ENCODE results near the gene MCTP1.
"Not testable (repeated sequence)": the region's sequence is repeated elsewhere in the genome, so short reads cannot be mapped to it uniquely, and the experiment has no call there.

The MCTP1 gene

DNA sequence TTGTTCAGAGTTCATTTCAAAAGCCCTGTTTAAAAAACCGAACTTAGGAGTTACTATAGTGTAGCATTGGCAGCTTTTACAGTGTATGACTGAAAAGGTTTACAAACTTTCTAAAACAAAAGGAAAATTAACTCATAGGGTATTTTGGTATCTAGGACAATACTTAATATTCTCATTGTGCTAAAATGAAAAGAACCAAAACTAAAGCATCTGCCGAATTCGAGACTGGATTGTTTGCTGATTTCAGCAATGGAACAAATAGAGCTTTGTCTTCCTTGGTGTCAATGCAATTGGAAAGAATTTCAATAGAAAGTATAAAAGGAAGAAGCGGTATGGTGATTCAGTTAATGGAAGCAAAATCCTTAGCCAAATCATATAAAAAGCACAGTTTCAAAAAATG is 412.4 kb downstream of the MCTP1 start:
- no peak for DNase-seq (ENCODE audit: low read depth)

- no peak for DNase-seq (ENCODE audit: low read depth)
These were observed 414.2 kb downstream of the MCTP1 start for GRCh38 chr5:94870511-94871183.

GRCh38 chr5:94869921-94870320 is 415.0 kb downstream of the MCTP1 start:
- DNase-seq (ENCODE audit: low read depth), result no peak

DNA sequence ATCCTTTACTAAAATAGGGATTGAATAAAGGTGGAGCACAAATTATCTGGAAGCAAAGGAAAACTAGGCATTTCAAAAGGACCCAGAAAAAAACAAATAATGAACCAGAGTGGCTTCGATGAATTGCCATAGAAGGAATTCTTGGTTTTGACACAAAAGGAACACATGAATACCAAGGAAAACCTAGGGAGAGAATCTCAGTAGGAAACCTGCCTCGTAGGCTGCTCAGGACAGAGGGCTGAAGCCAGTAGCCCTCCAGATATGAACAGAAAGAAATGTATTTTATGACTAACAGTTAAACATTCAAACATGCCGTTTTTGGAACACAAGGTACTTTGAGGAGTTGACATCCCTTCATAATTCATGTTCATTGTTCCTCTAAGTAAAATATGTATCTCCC is 420.9 kb downstream of the MCTP1 start:
- no peak for DNase-seq (ENCODE audit: low read depth)

- DNase-seq (ENCODE audit: low read depth), result no peak
These were observed 427.8 kb downstream of the MCTP1 start for GRCh38 chr5:94857111-94857510.

DNA sequence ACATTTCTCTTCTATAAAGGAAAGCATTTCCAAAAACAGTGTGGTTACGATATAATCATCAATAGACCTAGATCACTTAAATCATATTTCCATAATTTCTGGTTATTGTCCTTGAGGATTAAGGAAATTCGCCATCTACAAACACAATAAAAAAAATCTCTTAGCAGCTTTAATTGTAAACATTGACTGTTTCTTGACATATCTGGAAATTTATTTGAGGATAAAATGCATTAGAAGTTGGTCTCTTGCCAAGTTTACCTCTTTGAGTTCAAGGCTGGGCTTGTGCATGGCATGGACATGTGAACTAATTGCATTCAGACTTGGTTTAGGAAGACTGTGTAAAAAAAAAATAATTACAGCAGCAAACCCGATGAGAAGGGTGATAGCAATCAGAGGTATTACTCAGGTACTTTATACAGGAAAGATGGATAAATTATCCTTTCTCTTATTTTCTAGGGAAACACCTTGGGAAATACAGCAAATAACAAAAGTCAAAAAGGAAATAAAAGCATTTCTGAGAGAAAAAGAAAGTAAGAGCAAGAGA is 428.6 kb downstream of the MCTP1 start:
- DNase-seq (ENCODE audit: low read depth), result no peak

DNA sequence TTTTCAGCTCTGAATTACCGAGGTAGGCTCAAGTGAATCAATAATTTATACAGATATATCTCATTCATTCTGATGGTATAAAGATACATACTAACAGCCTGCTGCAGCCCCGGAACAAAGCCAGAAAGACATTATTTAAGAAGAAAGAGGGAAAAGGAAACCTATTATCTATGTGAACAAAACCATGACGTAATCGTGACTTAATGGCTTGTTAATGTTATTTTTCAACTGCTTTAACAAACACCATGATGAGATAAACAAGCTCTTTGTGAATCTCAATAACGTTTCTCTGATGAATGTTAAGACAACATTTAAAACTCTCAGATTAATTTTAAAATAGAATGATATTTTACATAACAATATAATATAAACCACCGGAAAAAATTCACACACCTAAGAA is 429.4 kb downstream of the MCTP1 start:
- no peak for DNase-seq (ENCODE audit: low read depth)

GRCh38 chr5:94853120-94853519 is 431.8 kb downstream of the MCTP1 start:
- DNase-seq (ENCODE audit: low read depth), result no peak

- DNase-seq (ENCODE audit: low read depth), result no peak
These were observed 433.9 kb downstream of the MCTP1 start for GRCh38 chr5:94850960-94851359.

GRCh38 chr5:94849821-94850736 is 434.8 kb downstream of the MCTP1 start:
- DNase-seq (ENCODE audit: low read depth), result no peak

GRCh38 chr5:94849324-94849723 is 435.6 kb downstream of the MCTP1 start:
- no peak for DNase-seq (ENCODE audit: low read depth)

DNA sequence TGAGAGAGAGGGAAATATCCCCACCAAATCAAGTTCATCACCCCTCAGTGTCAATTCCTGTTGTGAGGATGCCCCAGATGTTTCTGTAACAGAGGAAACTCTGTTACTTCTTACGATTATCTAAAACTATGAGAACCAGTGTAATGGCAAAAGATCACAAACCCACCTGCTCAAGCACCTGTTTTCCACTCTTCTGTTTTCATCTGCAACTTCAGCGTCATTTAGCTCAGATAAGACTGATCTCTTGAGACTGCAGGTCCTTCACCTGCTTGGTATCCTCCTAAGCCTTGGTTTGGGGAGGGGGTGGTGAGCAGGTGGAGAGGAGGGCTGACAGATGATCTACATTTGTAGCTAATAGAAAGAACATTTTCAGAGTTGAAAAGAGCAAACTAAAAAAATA is 437.2 kb downstream of the MCTP1 start:
- no peak for DNase-seq (ENCODE audit: low read depth)

- DNase-seq (ENCODE audit: low read depth), result no peak
These were observed 437.9 kb downstream of the MCTP1 start for GRCh38 chr5:94847019-94847418.

- DNase-seq (ENCODE audit: low read depth), result not testable (repeated sequence)
These were observed 439.2 kb downstream of the MCTP1 start for GRCh38 chr5:94845696-94846095.

- no peak for DNase-seq (ENCODE audit: low read depth)
These were observed 443.1 kb downstream of the MCTP1 start for GRCh38 chr5:94841598-94842322.

DNA sequence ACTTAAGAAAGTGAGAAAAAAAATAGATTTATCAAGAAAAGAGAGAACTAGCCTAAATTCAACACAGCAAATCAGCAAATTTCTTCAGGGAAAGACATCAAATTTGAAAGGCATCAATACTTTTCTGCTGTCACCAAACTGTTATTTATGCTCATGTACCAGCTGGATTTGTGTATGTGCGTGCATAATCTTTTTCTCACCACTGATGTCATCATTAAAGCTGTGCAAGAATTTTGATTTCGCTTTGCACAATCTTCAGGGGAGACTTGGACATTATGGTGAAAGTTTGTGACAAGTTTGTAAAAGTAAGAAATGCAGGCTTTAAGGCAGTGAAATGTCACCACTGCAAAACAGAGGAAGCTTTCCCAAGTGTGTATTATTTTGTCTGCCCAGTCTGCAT is 451.0 kb downstream of the MCTP1 start:
- DNase-seq (ENCODE audit: low read depth), result no peak

DNA sequence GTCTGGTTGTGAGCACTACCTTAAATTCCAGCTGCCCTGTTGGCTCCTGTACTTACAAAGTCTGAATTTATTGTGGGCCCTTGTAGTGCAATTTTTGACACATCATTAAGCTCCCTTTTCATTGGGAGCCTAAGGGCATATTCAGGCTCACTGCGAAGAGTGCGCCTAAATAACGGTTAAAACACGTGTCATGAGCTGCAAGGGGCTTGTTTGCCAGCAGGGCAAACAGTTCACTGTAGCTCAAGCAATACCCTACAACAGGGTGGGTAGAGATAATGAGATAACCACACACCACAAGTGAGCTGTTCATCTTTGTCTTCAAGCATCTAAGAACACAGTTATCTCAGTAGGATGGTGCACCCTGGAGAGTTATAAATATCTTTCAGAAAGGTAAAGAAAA is 452.2 kb downstream of the MCTP1 start:
- DNase-seq (ENCODE audit: low read depth), result no peak

DNA sequence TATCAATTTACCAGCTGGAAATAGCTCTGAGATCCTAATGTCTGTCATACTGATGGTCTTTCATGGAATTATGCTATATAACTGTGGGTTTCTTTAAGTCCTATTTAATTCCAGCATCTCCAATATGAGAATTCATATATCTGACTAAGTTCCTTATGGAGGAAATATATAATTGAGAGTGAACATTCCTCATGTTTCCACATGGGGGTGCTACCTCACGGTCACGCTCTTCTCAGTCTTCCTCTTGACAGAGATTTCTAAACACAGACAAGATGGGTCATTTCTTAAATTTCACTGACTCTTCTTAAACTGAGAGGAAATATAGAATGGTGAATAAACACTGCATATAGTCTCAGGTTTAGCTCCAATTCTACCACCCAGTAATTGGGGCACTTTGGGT is 454.4 kb downstream of the MCTP1 start:
- no peak for DNase-seq (ENCODE audit: low read depth)

GRCh38 chr5:94828222-94828621 is 456.7 kb downstream of the MCTP1 start:
- DNase-seq (ENCODE audit: low read depth), result not testable (repeated sequence)

GRCh38 chr5:94820488-94820887 is 464.4 kb downstream of the MCTP1 start:
- DNase-seq (ENCODE audit: low read depth), result no peak

DNA sequence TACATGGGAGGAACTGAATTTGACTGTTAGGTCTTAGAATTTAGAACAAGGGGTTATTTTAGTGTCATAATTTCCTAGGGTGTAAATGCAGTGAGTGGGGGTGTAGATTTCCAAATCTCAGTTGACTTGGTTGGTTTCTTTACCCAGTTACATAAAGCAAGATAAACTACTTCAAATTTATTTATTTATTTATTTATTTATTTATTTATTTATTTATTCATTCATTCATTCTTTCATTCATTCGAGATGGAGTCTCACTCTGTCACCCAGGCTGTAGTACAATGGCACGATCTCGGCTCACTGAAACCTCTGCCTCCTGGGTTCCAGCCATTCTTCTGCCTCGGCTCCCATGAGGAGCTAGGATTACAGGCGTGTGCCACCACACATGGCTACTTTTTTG is 466.0 kb downstream of the MCTP1 start:
- DNase-seq (ENCODE audit: low read depth), result no peak

GRCh38 chr5:94815313-94816039 is 469.4 kb downstream of the MCTP1 start:
- no peak for DNase-seq (ENCODE audit: low read depth)
